ENCODE data around the gene RGS7BP. TPM values are rescaled to one million over a fixed set of nuclear protein-coding genes. Genes with fewer than 3 reads are reported as not detected.
"Not testable (repeated sequence)": the region's sequence is repeated elsewhere in the genome, so short reads cannot be mapped to it uniquely, and the experiment has no call there.

Gene RGS7BP
- polyA plus RNA-seq, 1 donor from 2014 or later, result not detected

DNA sequence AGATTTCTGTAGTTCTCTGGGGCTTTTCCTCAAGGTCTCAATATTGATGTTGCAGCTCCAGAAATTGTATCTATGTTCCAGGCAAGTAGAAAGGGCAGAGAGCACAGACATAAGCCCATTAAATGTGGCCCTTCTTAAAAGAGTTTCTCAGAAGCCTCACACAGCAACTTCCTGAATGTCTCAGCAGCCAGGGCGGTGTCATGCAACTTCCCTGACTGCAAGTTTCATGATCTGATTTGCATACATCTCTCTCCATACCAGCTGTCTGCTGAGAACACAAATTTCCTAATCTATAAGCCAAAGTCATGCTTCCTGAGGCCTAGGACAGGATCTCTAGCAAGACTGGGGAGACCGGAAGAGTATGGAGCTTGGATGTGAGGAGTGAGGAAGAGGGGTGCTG, 13.0 kb downstream of the RGS7BP start:
- peak overlapping the region in 1 of 3 donors; percentile 16 for H3K27ac Mint-ChIP-seq
- H3K4me3 Mint-ChIP-seq, result no peak overlapping the region

GRCh38 chr5:64519263-64519662, 13.4 kb downstream of the RGS7BP start:
- no peaks in the 10 kb centered on the region for H3K36me3 Mint-ChIP-seq
- H3K27me3 Mint-ChIP-seq, result no peaks in the 10 kb centered on the region
- peaks cover 0 to 3% (median 0%) of the 10 kb centered on the region in 3 donors for H3K9me3 Mint-ChIP-seq
- peaks cover 0 to 4% (median 0%) of the 10 kb centered on the region in 3 donors for H3K4me1 Mint-ChIP-seq
- H3K4me3 Mint-ChIP-seq, result no peak overlapping the region
- peak overlapping the region in 1 of 3 donors; percentile 16 for H3K27ac Mint-ChIP-seq

More for the DNA sequence above, 13.0 kb downstream of the RGS7BP start:
- Mint-ChIP-seq H3K36me3 (no peaks in the 10 kb centered on the region), H3K9me3 (peaks cover 0 to 3% (median 0%) of the 10 kb centered on the region in 3 donors), H3K27me3 (no peaks in the 10 kb centered on the region), H3K4me1 (peaks cover 0 to 4% (median 0%) of the 10 kb centered on the region in 3 donors)

DNA sequence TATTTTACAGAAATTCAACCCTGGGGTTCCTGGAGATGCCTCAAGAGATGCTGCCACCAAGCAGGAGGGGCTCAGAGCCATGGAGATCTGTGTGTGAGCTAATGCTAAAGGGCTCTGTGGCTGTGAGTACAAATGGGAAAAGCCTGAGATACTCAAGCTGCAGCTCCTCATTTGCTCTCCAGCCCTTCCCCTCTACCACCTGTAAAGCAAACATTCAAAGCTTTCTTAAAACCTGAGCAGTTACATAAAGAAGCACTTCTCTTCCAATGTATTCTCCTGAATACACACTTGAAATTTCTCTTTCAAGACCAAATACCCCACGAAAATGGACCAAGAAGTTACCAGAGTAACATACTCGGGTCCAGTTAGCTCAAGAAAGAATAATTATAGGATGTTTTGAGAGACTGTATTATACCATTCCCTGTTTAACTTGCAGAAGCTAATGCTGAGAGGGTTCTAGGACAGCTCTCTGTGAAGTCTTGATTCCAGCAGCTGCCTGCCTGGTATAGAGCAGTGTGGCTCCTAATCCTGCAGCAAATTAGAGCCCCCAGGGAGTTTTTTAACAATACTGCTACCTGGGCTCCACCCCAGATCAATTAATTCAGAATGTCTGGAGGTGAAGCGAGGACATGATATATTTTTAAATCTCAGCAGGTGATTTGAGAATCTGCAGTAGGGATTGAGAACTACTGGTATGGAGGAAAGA, 21.1 kb downstream of the RGS7BP start:
- Mint-ChIP-seq H3K36me3 (no peaks in the 10 kb centered on the region), H3K9me3 (no peaks in the 10 kb centered on the region), H3K27ac (no peak overlapping the region), H3K4me3 (no peak overlapping the region), H3K4me1 (no peaks in the 10 kb centered on the region), H3K27me3 (peaks cover 1% of the 10 kb centered on the region)

GRCh38 chr5:64530076-64530475, 24.3 kb downstream of the RGS7BP start:
- no peaks in the 10 kb centered on the region for H3K4me1 Mint-ChIP-seq
- H3K4me3 Mint-ChIP-seq, result no peak overlapping the region

DNA sequence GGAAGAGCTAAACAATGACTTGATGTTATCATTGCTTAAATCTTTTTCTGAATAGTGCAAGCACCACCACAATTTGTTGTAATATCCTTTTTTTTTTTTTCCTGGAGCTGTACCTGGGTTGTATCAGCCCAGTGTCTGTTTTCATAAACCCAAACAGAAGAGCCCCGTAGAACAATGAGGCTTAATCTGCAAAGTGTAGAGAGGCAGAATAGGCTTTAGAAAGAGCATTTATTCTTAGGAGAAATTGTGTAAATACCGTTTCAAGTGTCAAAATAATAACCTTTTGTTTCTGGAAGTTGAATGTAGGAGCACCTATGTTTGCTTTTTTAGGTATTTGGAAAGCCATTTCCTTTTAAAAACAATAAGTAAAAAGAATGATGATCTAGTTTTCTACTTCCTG, 26.4 kb downstream of the RGS7BP start:
- Mint-ChIP-seq H3K36me3 (no peaks in the 10 kb centered on the region), H3K27me3 (peaks cover 1% of the 10 kb centered on the region), H3K4me1 (no peaks in the 10 kb centered on the region), H3K4me3 (no peak overlapping the region), H3K27ac (no peak overlapping the region), H3K9me3 (peaks cover 0 to 3% (median 0%) of the 10 kb centered on the region in 3 donors)

More at GRCh38 chr5:64530076-64530475, 24.3 kb downstream of the RGS7BP start:
- no peaks in the 10 kb centered on the region for H3K36me3 Mint-ChIP-seq
- H3K27ac Mint-ChIP-seq, result no peak overlapping the region
- peaks cover 1% of the 10 kb centered on the region for H3K27me3 Mint-ChIP-seq
- peaks cover 0 to 3% (median 0%) of the 10 kb centered on the region in 3 donors for H3K9me3 Mint-ChIP-seq

DNA sequence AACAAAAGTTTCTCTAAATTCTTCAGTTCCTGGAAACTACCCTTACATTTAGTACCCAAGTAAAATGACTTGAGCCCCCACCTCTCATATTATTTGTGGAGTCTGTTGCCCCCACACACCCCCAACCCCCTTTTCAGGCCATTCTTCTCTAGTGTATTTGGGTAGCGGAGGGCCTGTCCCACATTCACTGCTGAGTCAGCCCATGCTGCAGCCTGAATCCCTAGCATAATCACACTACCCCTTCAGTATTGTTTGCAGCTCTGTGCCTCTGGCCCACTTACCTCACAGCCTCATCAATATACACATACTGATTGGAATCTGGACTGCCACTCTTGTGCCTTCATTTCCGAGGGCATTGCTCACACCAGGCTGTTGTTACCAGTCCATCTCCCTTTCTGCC, 26.8 kb downstream of the RGS7BP start:
- peaks cover 1% of the 10 kb centered on the region for H3K27me3 Mint-ChIP-seq

DNA sequence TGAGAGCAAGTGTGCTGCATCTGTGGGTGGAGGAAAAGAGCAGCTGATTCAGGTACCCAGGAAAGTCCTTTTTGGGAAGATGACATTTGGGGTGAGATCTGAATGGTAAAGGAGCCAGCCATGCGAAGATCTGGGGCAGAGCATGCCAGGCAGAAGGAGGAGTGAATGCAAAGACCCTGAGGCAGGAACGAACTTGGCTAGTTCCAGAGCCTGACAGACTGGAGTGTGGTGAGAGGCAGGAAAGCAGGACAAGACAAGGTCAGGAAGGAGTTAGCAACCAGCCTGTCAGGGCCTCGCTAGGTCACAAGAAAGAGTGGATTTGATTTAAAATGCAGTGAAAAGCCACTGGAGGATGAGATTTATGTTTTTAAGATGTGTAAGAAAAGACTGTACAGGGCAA, 28.2 kb downstream of the RGS7BP start:
- Mint-ChIP-seq H3K9me3 (peaks cover 0 to 3% (median 0%) of the 10 kb centered on the region in 3 donors), H3K4me1 (no peaks in the 10 kb centered on the region), H3K36me3 (no peaks in the 10 kb centered on the region), H3K4me3 (no peak overlapping the region), H3K27ac (no peak overlapping the region), H3K27me3 (peaks cover 1% of the 10 kb centered on the region)

More for the DNA sequence above, 26.8 kb downstream of the RGS7BP start:
- H3K4me3 Mint-ChIP-seq, result no peak overlapping the region
- H3K9me3 Mint-ChIP-seq, result peaks cover 0 to 3% (median 0%) of the 10 kb centered on the region in 3 donors
- H3K36me3 Mint-ChIP-seq, result no peaks in the 10 kb centered on the region
- H3K4me1 Mint-ChIP-seq, result no peaks in the 10 kb centered on the region
- no peak overlapping the region for H3K27ac Mint-ChIP-seq

DNA sequence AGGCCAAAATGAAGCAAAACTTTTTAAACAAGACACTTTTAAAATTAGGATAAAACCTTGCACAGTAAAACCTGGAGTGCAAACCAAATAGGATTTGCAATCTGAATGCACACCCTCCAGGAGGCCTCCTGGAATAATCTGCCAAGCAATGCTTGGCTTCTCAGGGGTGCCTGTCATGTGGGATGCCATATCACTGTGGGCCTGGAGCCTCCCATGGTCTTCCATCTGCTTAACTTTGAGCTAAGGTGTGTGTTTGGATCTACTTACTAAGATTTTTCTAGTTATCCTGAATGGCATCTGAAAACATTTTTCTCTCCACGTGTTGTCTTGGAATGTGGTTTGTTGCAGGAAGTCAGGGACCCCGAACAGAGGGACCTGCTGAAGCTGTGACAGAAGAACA, 52.1 kb downstream of the RGS7BP start:
- H3K27me3 Mint-ChIP-seq, result peaks cover 5% of the 10 kb centered on the region
- no peak overlapping the region for H3K27ac Mint-ChIP-seq
- no peaks in the 10 kb centered on the region for H3K4me1 Mint-ChIP-seq
- peaks cover 10 to 16% (median 12%) of the 10 kb centered on the region in 3 donors for H3K9me3 Mint-ChIP-seq
- H3K36me3 Mint-ChIP-seq, result no peaks in the 10 kb centered on the region
- no peak overlapping the region for H3K4me3 Mint-ChIP-seq

GRCh38 chr5:64558641-64559040, 52.8 kb downstream of the RGS7BP start:
- not testable (repeated sequence) for H3K4me1 Mint-ChIP-seq, H3K27me3 Mint-ChIP-seq, H3K36me3 Mint-ChIP-seq, H3K27ac Mint-ChIP-seq, H3K4me3 Mint-ChIP-seq
- H3K9me3 Mint-ChIP-seq, result peaks cover 9 to 19% (median 12%) of the 10 kb centered on the region in 3 donors

- Mint-ChIP-seq H3K36me3 (no peaks in the 10 kb centered on the region), H3K4me3 (no peak overlapping the region), H3K9me3 (peaks cover 0 to 5% (median 0%) of the 10 kb centered on the region in 3 donors), H3K27me3 (peaks cover 2% of the 10 kb centered on the region), H3K4me1 (no peaks in the 10 kb centered on the region), H3K27ac (peak overlapping the region in 1 of 3 donors; percentile 9)
Observed at GRCh38 chr5:64566310-64566916, 60.6 kb downstream of the RGS7BP start.

DNA sequence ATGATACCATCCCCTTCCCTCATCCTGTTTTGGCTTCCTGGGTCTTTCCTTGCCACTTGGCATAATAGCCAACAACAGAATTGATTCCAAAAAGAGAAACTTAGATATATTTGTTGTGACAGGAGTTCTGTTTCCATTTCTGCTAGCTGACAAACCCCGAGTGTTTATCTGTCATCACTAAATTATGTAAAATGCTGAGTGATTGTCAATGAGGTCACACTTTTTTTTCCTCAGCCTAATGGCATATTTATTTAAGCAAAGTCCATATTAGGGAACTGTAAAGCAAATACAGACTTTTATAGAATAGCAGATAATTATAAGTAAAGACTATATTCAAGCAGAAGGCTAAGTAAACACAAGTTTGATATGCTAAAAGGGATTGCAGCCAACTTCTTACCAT, 64.0 kb downstream of the RGS7BP start:
- H3K4me1 Mint-ChIP-seq, result no peaks in the 10 kb centered on the region
- no peak overlapping the region for H3K27ac Mint-ChIP-seq
- no peaks in the 10 kb centered on the region for H3K36me3 Mint-ChIP-seq
- no peak overlapping the region for H3K4me3 Mint-ChIP-seq
- no peaks in the 10 kb centered on the region for H3K27me3 Mint-ChIP-seq
- no peaks in the 10 kb centered on the region for H3K9me3 Mint-ChIP-seq

DNA sequence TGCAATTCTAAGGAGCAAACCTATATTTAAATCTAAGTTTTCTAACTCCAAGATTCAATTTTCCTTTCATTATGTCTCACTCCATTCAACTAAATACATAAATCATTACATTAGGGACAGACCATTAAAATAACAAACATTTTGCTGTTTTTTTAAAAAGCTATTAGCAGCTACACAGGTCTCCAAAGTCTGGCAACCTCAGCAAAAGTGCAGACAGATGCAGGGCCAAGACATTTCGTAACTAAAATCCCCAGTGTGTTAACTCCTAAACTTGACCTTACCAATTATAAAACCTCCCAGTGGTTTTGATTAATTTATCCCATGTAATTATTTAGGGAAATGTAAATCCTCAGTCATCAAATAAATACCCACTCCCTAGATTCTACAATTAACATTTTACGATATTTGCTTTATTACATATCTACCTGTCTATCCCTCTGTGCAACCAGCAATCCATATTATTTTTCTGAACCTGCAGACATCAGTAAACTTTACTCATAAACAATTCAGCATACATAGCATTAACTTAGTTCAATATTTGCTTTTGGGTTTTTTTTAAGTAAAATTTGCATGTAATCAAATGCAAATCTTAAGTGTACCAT, 64.7 kb downstream of the RGS7BP start:
- Mint-ChIP-seq H3K27ac (no peak overlapping the region), H3K36me3 (no peaks in the 10 kb centered on the region), H3K4me1 (no peaks in the 10 kb centered on the region), H3K4me3 (no peak overlapping the region), H3K9me3 (no peaks in the 10 kb centered on the region), H3K27me3 (peaks cover 2% of the 10 kb centered on the region)

DNA sequence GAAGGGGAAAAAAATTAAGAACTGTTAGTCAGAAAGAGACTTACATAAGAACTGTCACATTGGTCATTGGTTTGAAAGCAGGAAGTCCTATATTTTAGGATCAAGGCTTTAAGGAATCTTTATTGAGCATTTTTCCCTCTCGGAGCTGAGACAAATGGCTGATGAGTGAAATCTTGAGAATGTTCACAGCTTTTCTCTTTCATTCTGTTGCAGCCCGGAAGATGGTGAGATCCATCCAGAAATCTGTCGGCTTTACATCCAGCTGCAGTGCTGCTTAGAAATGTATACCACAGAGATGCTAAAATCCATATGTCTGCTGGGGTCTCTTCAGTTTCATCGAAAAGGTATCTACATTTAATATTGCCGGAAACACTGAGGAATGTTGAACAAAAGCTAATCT, 69.7 kb downstream of the RGS7BP start:
- Mint-ChIP-seq H3K27me3 (peaks cover 7% of the 10 kb centered on the region), H3K27ac (no peak overlapping the region), H3K36me3 (no peaks in the 10 kb centered on the region), H3K9me3 (no peaks in the 10 kb centered on the region), H3K4me3 (no peak overlapping the region), H3K4me1 (no peaks in the 10 kb centered on the region)

GRCh38 chr5:64576250-64576649, 70.4 kb downstream of the RGS7BP start:
- H3K9me3 Mint-ChIP-seq, result no peaks in the 10 kb centered on the region

DNA sequence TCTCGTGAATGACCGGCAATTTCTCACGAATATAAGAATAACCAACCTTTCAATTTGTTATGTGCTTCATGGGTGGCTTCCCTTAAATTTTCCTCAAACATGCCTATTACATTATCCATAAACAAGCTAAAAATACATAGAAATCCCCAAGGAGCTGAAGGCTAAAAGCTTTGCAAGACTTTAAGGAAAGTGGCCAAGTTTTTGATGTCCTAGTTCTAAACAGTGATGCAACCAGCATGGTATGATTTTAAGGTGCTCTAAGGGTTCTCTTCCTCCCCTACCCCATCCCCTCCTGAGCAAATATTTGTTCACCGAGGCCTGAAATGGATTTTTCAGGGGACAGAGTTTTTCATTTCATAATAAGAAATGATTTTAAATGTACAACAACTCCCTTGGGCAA, 79.8 kb downstream of the RGS7BP start:
- peaks cover 4% of the 10 kb centered on the region for H3K27me3 Mint-ChIP-seq
- H3K4me3 Mint-ChIP-seq, result no peak overlapping the region
- H3K9me3 Mint-ChIP-seq, result peaks cover 0 to 2% (median 0%) of the 10 kb centered on the region in 3 donors
- no peaks in the 10 kb centered on the region for H3K36me3 Mint-ChIP-seq
- H3K4me1 Mint-ChIP-seq, result no peaks in the 10 kb centered on the region
- H3K27ac Mint-ChIP-seq, result no peak overlapping the region

More at GRCh38 chr5:64576250-64576649, 70.4 kb downstream of the RGS7BP start:
- Mint-ChIP-seq H3K36me3 (no peaks in the 10 kb centered on the region), H3K4me3 (peak overlapping the region in 1 of 4 donors; percentile 29), H3K27ac (no peak overlapping the region), H3K4me1 (no peaks in the 10 kb centered on the region), H3K27me3 (peaks cover 7% of the 10 kb centered on the region)

Data from IgD-negative memory B cell (primary cell).